ENCODE results near the gene OR51A7.

OR51A7 gene

GRCh38 chr11:4957396-4957795 is 53.8 kb downstream of the OR51A7 start:
- DNase-seq = no peak

Measured in NCI-H1436 (cell line).